ENCODE results near the gene C8A. TPM values are rescaled to one million over a fixed set of nuclear protein-coding genes. Genes with fewer than 3 reads are reported as not detected.

The C8A gene
- total and polyA plus RNA-seq, 2 of the 13 experiments (the other 11 are each of a cell fraction or from before 2014, with no cell fraction given), result 10.5 to 15.0 TPM

- TF ChIP-seq ZNF550 (CRISPR knock-in tag; IDR thresholded peaks at IDR 0.05; ENCODE audit: borderline replicate concordance), result no peak
- TF ChIP-seq ZNF333 (CRISPR knock-in tag; IDR thresholded peaks at IDR 0.05; ENCODE audit: borderline replicate concordance), result no peak
- 0 out of 2 replicates have a peak, but pooled peaks have one; percentile 30 for TF ChIP-seq ZNF280D (CRISPR knock-in tag; IDR thresholded peaks at IDR 0.05)
- TF ChIP-seq ZFP62 (CRISPR knock-in tag; IDR thresholded peaks at IDR 0.05), result no peak
- no peak for TF ChIP-seq MIER3 (CRISPR knock-in tag; IDR thresholded peaks at IDR 0.05; ENCODE audit: borderline replicate concordance)
- no peak for TF ChIP-seq RERE (CRISPR knock-in tag; IDR thresholded peaks at IDR 0.05; ENCODE audit: low read depth)
- peak; percentile 23 for TF ChIP-seq TEAD3 (CRISPR knock-in tag; optimal IDR thresholded peaks at IDR 0.05; ENCODE audit: borderline replicate concordance)
- TF ChIP-seq HINFP (CRISPR knock-in tag; IDR thresholded peaks at IDR 0.05; ENCODE audit: low read depth), result 0 out of 2 replicates have a peak, but pooled peaks have one; percentile 51
- no peak for TF ChIP-seq CREB1 (IDR thresholded peaks at IDR 0.05)
- TF ChIP-seq CREB1 (CRISPR knock-in tag; IDR thresholded peaks at IDR 0.05), result peak; percentile 59; the same call in 1 of the 2 replicates
- TF ChIP-seq KLF16 (CRISPR knock-in tag; IDR thresholded peaks at IDR 0.05), result peak in 1 of 2 experiments; percentile 49; a peak in 1 of 4 replicates
- peak; percentile 97 for TF ChIP-seq CTCF (CRISPR knock-in tag; IDR thresholded peaks at IDR 0.05)
- 0 out of 2 replicates have a peak, but pooled peaks have one; percentile 23 for TF ChIP-seq RCOR2 (CRISPR knock-in tag; IDR thresholded peaks at IDR 0.05)
- no peak for TF ChIP-seq ZNF780A (CRISPR knock-in tag; IDR thresholded peaks at IDR 0.05)
- no peak for TF ChIP-seq ZNF577 (CRISPR knock-in tag; IDR thresholded peaks at IDR 0.05; ENCODE audit: borderline replicate concordance, low read depth)
These were observed 33.7 kb upstream of the C8A start (continued) for GRCh38 chr1:56820755-56821461.

Data from HepG2 (cell line).